SK-N-SH treated with all-trans-retinoic acid at 6 μM for 48 hours (cell line): ENCODE measurements around the gene LRTM1.

Experiments
- OSR1 ChIP-seq: fragments of 250-450 bp; sonication (Bioruptor Pico); IDR thresholded peaks from 2 replicates; pipeline ENCODE4 v1.8.0; 2022; ENCODE audit warnings: moderate library complexity, mild to moderate bottlenecking, inconsistent platforms
- TCF4 ChIP-seq: fragments of 250-450 bp; sonication (Bioruptor Pico); IDR thresholded peaks from 2 replicates; pipeline ENCODE4 v1.8.0; 2021; ENCODE audit warnings: mild to moderate bottlenecking, moderate library complexity, borderline replicate concordance
- ZFP30 ChIP-seq: fragments of 450-650 bp; formaldehyde crosslinking; IDR thresholded peaks from 2 replicates; pipeline ENCODE4 v1.5.0; 2022; ENCODE audit warnings: mild to moderate bottlenecking, moderate library complexity
- ZNF565 ChIP-seq: fragments of 450-650 bp; formaldehyde crosslinking; conservative IDR thresholded peaks from 2 replicates; pipeline ENCODE4 v1.5.0; 2020; ENCODE audit warnings: low read depth, mild to moderate bottlenecking, moderate library complexity
- ZNF70 ChIP-seq: fragments of 450-650 bp; formaldehyde crosslinking; IDR thresholded peaks from 2 replicates; pipeline ENCODE4 v1.5.0; 2020; ENCODE audit warnings: mild to moderate bottlenecking, moderate library complexity
- TF ChIP-seq, protein P1 (sequence below): fragments of 250-450 bp; sonication (Bioruptor Pico); IDR thresholded peaks from 2 replicates; pipeline ENCODE4 v1.5.0; 2020; ENCODE audit warnings: mild to moderate bottlenecking, moderate library complexity

DNA sequence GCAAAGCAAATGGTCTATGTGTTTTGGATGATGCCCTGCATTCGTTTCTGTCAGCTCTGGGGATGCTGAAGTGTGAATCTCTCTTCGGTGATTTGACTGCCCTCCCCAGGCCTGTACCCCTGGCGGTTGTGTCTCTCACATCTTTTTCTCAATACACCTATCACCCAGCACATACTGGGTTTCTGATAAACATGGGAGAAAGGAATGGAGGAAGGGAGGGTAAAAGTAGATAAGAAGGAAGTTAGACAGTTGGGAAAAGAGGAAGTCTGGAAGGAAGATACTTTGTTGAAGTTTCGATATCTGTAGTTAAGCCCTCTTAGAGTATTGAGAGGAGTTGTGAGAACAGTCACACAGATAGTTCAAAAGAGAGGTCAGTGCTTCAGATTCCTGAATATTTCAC lies 35.8 kb upstream of the LRTM1 start:
- TF ChIP-seq OSR1 (CRISPR knock-in tag) (no peak), ZFP30 (no peak), ZNF70 (no peak), TCF4 (no peak), ZNF565 (CRISPR knock-in tag) (no peak)
- TF ChIP-seq, protein P1, sequence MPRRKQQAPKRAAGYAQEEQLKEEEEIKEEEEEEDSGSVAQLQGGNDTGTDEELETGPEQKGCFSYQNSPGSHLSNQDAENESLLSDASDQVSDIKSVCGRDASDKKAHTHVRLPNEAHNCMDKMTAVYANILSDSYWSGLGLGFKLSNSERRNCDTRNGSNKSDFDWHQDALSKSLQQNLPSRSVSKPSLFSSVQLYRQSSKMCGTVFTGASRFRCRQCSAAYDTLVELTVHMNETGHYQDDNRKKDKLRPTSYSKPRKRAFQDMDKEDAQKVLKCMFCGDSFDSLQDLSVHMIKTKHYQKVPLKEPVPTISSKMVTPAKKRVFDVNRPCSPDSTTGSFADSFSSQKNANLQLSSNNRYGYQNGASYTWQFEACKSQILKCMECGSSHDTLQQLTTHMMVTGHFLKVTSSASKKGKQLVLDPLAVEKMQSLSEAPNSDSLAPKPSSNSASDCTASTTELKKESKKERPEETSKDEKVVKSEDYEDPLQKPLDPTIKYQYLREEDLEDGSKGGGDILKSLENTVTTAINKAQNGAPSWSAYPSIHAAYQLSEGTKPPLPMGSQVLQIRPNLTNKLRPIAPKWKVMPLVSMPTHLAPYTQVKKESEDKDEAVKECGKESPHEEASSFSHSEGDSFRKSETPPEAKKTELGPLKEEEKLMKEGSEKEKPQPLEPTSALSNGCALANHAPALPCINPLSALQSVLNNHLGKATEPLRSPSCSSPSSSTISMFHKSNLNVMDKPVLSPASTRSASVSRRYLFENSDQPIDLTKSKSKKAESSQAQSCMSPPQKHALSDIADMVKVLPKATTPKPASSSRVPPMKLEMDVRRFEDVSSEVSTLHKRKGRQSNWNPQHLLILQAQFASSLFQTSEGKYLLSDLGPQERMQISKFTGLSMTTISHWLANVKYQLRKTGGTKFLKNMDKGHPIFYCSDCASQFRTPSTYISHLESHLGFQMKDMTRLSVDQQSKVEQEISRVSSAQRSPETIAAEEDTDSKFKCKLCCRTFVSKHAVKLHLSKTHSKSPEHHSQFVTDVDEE (CRISPR knock-in tag), result no peak
